Measurements from ENCODE around the gene ERI3.

Gene ERI3

GRCh38 chr1:44200336-44200735 lies 154.7 kb downstream of the ERI3 start:
- no peak for DNase-seq

GRCh38 chr1:44174630-44175029 lies 180.4 kb downstream of the ERI3 start:
- DNase-seq, result no peak

Measured in cerebellar nuclear complex (tissue), 1 donor.